GM18517 (cell line): Measurements from ENCODE around the gene CARS1.

Source experiments
- ATAC-seq: cut with Tn5 transposase; IDR thresholded peaks from one replicate; pipeline ENCODE4 v1.9.1; 2021; ENCODE audit warnings: mild to moderate bottlenecking, moderate library complexity; ENCODE audit not compliant: unreplicated experiment

Gene CARS1

DNA sequence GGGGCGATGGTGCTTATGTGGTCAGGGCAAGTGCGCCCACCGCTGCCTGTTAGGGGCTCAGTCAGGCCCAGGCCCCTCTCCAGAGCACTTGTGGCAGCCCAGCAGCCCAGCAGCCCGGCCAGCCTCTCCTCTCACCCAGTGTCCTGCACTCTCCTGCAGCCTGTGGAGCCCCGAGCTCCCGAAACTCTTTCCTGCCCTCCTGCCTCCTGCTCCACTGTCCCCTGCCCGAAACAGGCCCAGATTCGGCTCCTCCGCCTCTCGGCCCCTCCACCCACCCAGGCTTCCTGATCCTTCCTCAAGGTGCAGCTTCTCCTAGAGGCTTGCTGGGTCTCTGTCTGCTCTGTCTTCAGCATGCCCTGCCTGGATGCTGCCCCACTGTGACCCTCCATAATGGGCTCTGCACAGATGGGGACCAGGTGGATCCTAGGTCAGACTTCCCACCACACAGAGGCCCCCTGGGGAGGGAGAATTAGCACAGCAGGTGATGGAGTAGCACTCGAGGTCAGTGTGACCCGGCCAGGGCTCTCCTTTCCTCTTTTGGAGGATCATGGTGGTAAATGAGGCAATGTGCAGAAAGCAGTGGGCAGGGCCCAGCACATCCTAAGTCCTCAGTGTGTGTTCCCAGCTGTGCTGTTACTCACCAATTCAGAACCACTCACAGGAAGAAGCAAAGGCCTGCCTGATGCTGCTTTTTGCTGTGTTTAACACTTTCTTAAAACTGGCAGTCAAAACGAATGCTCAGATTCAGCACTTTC lies 46.5 kb downstream of the CARS1 start:
- ATAC-seq = no peak

- ATAC-seq = no peak
Observed at GRCh38 chr11:3010004-3010403, 47.2 kb downstream of the CARS1 start.

GRCh38 chr11:3009481-3009880 lies 47.7 kb downstream of the CARS1 start:
- no peak for ATAC-seq

- ATAC-seq = no peak
Observed at GRCh38 chr11:3008746-3009336, 48.4 kb downstream of the CARS1 start.

GRCh38 chr11:3007404-3008010 lies 49.7 kb downstream of the CARS1 start:
- ATAC-seq = no peak

GRCh38 chr11:3006505-3007260 lies 50.5 kb downstream of the CARS1 start:
- no peak for ATAC-seq

GRCh38 chr11:3004481-3004880 lies 52.7 kb downstream of the CARS1 start:
- no peak for ATAC-seq

- no peak for ATAC-seq
Observed at GRCh38 chr11:3003396-3004231, 53.6 kb downstream of the CARS1 start.

- ATAC-seq = no peak
Observed at GRCh38 chr11:3002871-3003270, 54.4 kb downstream of the CARS1 start.

- no peak for ATAC-seq
Observed at GRCh38 chr11:3002351-3002861, 54.8 kb downstream of the CARS1 start.

DNA sequence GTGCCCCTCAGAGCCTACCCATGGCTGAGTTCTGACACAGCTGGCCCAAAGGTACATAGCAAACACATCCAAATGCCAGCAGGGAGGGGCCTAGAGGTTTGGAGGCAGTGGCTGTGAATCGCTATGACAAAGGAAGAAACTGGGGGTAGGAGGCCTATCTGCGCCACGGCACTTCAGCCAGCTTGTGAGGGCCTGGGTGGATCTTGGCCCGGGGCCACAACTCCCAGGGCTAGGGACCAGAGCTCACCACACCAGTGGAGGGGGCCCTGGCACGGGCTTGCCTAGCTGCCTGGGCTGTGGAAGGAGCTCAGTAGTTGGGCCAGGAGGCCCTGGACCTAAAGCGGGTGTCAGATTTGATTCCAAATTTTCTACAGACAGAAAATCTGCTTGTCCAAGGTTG lies 55.7 kb downstream of the CARS1 start:
- no peak for ATAC-seq

- no peak for ATAC-seq
Observed at GRCh38 chr11:3000032-3000961, 56.9 kb downstream of the CARS1 start.

- ATAC-seq = no peak
Observed at GRCh38 chr11:2999464-2999998, 57.7 kb downstream of the CARS1 start.

DNA sequence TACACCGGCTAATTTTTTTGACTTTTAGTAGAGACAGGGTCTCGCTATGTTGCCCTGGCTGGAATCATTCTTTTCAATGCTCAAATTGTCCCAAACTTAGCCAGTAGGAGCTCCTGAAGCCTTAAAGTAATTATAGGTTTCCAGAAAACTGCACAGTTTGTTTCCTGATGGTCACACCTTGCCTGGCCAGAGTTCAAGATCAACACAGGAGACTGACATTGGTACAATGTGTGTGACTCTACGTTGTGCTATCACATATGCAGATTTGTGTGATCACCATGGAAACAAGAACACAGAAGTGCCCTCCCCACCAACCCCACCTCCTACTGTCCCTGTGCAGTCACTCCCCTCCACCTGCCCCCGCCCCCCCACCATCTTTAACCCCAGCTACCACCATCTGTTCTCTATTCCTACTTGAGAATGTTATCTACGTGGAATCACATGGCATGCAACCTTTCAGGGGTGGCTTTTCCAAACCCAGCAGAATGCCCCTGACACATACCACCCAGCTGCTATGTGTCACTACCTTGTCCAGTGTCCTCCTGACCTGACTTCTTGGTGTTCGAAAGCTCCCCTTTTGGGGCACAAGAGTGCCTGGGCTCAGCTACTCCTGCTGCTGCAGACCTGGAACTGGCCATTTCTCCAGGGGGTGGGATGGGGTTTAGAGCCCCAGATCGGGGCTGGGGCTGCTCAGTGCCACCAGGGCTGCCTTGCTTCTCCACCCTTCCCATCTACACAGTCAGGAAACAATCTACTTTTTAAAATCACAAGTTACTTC lies 59.0 kb downstream of the CARS1 start:
- ATAC-seq = no peak

GRCh38 chr11:2997406-2997805 lies 59.8 kb downstream of the CARS1 start:
- no peak for ATAC-seq

DNA sequence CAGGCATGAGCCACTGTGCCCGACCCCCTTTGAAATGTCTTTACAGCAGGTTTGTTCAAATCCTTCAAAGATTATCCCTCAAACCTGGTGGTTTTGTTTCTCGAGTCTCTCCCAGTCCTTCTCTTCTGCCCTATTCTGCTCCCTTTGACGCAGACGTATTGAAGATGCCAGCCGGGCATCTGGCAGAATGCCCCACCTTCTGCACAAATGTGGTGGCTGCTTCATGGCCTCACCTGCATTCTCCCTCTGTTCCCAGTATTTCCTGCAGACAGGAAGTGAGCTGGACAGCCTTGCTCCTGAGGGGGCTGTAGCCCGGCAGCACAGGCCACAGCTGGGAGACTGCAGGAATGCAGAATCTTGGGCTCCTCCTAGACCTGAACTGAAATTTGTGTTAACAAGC lies 60.2 kb downstream of the CARS1 start:
- ATAC-seq = no peak

GRCh38 chr11:2995893-2996554 lies 61.2 kb downstream of the CARS1 start:
- ATAC-seq = no peak

- ATAC-seq = no peak
Observed at GRCh38 chr11:2995031-2995561, 62.1 kb downstream of the CARS1 start.
